Measurements from ENCODE around the gene FIGNL1. TPM values are rescaled to one million over a fixed set of nuclear protein-coding genes. Genes with fewer than 3 reads are reported as not detected.

The FIGNL1 gene
- total RNA-seq, 2 donors from 2014 or later: 7.2 to 14.3 TPM

- H3K27me3 ChIP-seq (replicated peaks; ENCODE audit: insufficient read depth): no peaks in the 10 kb centered on the region
These were observed 3.6 kb downstream of the FIGNL1 start for GRCh38 chr7:50446542-50446960.

DNA sequence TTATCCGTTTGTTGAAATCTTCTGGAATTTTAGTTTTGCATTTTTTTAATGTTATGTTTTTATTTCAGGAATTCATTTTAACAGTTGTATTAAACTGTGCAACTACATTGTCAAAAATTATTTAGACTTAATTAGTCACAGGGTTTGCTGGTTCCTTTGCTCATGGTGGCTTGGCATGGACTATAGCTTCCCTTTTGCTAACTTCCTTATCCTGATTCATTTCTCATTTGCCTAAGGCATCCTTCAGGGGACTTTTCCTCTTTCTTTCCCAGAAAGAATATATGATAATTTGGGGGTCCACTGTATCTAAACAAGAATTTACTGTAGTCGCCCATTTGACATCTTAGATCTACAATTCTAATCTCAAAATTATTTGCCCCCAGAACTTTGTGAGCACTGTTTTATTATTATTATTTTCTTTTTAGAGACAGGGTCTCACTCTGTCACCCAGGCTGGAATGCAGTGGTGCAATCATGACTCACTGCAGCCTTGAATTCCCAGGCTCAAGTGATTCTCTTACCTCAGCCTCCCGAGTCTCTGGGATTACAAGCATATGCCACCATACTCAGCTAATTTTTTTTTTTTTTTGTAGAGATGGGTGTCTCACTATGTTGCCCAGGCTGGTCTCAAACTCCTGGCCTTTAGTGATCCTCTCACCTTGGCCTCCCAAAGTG lies 13.9 kb downstream of the FIGNL1 start:
- H3K9me3 ChIP-seq: no peaks in the 10 kb centered on the region
- no peak for DNase-seq (ENCODE audit: low spot score)
- TF ChIP-seq POLR2AphosphoS5 (IDR thresholded peaks at IDR 0.05) (no peak), POLR2A (IDR thresholded peaks at IDR 0.05) (no peak), CTCF (IDR thresholded peaks at IDR 0.05) (no peak)
- no peaks in the 10 kb centered on the region for H3K27me3 ChIP-seq (replicated peaks; ENCODE audit: insufficient read depth)
- no peaks in the 10 kb centered on the region for H3K36me3 ChIP-seq
- H3K4me1 ChIP-seq (replicated peaks): no peaks in the 10 kb centered on the region
- no peak overlapping the region for H3K4me3 ChIP-seq
- 90% methylated on average over 3 of the region's 3 CpGs for WGBS
- H3K27ac ChIP-seq: no peak overlapping the region
- intact Hi-C loops (cut with DNase I): no loop called here

More at GRCh38 chr7:50446542-50446960, 3.6 kb downstream of the FIGNL1 start:
- no peaks in the 10 kb centered on the region for H3K4me1 ChIP-seq (replicated peaks)
- no peak overlapping the region for H3K4me3 ChIP-seq
- no peaks in the 10 kb centered on the region for H3K9me3 ChIP-seq
- no peak for TF ChIP-seq POLR2A (IDR thresholded peaks at IDR 0.05)
- no peak for TF ChIP-seq CTCF (IDR thresholded peaks at IDR 0.05)
- TF ChIP-seq POLR2AphosphoS5 (IDR thresholded peaks at IDR 0.05): no peak
- WGBS: 41% methylated on average over 4 of the region's 4 CpGs
- peaks cover 0 to 4% of the 10 kb centered on the region in 2 donors for H3K36me3 ChIP-seq
- intact Hi-C loops (cut with DNase I): no loop called here
- H3K27ac ChIP-seq: no peak overlapping the region
- DNase-seq (ENCODE audit: low spot score): no peak

DNA sequence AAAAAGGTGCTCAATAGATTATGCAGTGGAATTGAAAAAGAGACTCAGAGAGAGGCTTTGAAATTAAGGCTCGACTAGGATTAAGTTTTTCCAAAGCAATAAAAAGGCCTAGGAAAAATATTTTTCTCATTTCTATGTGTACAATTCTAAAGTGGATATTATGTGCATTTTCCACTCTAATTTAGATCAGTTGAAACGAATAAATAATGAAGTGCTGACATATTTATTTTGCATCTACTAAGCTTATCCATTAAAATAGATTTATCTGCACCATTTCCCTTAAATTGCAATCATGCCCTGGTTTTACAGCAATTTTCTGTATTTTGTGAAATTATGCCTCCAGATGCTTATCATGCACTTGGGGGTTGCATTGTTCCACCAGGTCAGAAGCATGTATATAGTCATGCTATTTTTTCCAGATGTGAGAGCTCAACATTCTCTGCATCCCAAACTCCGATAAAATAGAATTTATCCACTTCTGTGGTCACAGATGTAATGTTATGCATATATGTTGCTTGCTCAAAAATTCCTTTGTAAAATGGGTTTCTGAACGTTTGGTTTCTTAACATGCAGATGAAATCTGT lies 18.3 kb downstream of the FIGNL1 start:
- intact Hi-C loops (cut with DNase I): no loop called here
- WGBS: 60% methylated on average over 4 of the region's 4 CpGs
- H3K27ac ChIP-seq: no peak overlapping the region

DNA sequence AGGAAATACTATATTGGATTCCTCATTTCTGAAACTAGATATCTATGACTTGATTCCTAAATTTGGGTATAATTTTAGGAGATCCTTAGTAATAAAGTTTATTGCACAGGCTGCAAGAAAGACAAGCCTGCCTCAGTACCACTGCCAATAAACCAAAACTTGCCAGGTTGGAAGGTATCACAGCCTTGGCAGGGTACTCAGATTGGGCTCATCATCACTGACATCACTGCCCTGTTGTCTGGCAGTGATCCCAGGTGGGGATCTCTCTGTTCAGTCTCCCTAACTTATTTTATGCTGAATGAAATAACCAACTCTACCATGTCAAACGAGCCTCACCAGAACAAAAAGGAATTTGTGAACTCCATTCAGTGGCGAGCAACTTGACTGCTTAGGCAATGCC lies 18.8 kb downstream of the FIGNL1 start:
- TF ChIP-seq CTCF (IDR thresholded peaks at IDR 0.05): no peak
- no peak for TF ChIP-seq POLR2AphosphoS5 (IDR thresholded peaks at IDR 0.05)
- TF ChIP-seq POLR2A (IDR thresholded peaks at IDR 0.05): no peak
- intact Hi-C loops (cut with DNase I): no loop called here

More for the DNA sequence above, 18.3 kb downstream of the FIGNL1 start:
- H3K27me3 ChIP-seq (replicated peaks; ENCODE audit: insufficient read depth): no peaks in the 10 kb centered on the region
- no peak overlapping the region for H3K4me3 ChIP-seq
- TF ChIP-seq CTCF (IDR thresholded peaks at IDR 0.05) (no peak), POLR2A (IDR thresholded peaks at IDR 0.05) (no peak), POLR2AphosphoS5 (IDR thresholded peaks at IDR 0.05) (no peak)
- no peaks in the 10 kb centered on the region for H3K9me3 ChIP-seq
- no peak for DNase-seq (ENCODE audit: low spot score)
- no peaks in the 10 kb centered on the region for H3K36me3 ChIP-seq
- no peaks in the 10 kb centered on the region for H3K4me1 ChIP-seq (replicated peaks)

GRCh38 chr7:50428911-50429310 lies 21.2 kb downstream of the FIGNL1 start:
- Histone ChIP-seq H3K27me3 (replicated peaks; ENCODE audit: insufficient read depth) (no peaks in the 10 kb centered on the region), H3K9me3 (no peaks in the 10 kb centered on the region), H3K36me3 (no peaks in the 10 kb centered on the region), H3K4me1 (replicated peaks) (no peaks in the 10 kb centered on the region), H3K4me3 (no peak overlapping the region), H3K27ac (no peak overlapping the region)
- intact Hi-C loops (cut with DNase I): no loop called here
- no peak for DNase-seq (ENCODE audit: low spot score)
- TF ChIP-seq POLR2AphosphoS5 (IDR thresholded peaks at IDR 0.05): no peak
- TF ChIP-seq CTCF (IDR thresholded peaks at IDR 0.05): no peak
- no peak for TF ChIP-seq POLR2A (IDR thresholded peaks at IDR 0.05)
- WGBS: 71% methylated on average over 3 of the region's 3 CpGs

More for the DNA sequence above, 18.8 kb downstream of the FIGNL1 start:
- WGBS: 57% methylated on average over 2 of the region's 2 CpGs
- Histone ChIP-seq H3K36me3 (no peaks in the 10 kb centered on the region), H3K27ac (no peak overlapping the region), H3K4me1 (replicated peaks) (no peaks in the 10 kb centered on the region), H3K4me3 (no peak overlapping the region), H3K27me3 (replicated peaks; ENCODE audit: insufficient read depth) (no peaks in the 10 kb centered on the region), H3K9me3 (no peaks in the 10 kb centered on the region)
- DNase-seq (ENCODE audit: low spot score): no peak
